Hair follicular keratinocyte (primary cell): ENCODE results near the gene TSPAN31. TPM values are rescaled to one million over a fixed set of nuclear protein-coding genes. Genes with fewer than 3 reads are reported as not detected.

ENCODE experiments used
- total RNA-seq: library from RNA; depleted of rRNA; stranded (reverse); fragments of >200 nt; gene quantifications from 2 replicates; pipeline ENCODE4 v1.2.3, GENCODE V29; 2015

TSPAN31 gene, protein sequence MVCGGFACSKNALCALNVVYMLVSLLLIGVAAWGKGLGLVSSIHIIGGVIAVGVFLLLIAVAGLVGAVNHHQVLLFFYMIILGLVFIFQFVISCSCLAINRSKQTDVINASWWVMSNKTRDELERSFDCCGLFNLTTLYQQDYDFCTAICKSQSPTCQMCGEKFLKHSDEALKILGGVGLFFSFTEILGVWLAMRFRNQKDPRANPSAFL
- 54.4 and 65.6 TPM in 2 replicates for total RNA-seq

DNA sequence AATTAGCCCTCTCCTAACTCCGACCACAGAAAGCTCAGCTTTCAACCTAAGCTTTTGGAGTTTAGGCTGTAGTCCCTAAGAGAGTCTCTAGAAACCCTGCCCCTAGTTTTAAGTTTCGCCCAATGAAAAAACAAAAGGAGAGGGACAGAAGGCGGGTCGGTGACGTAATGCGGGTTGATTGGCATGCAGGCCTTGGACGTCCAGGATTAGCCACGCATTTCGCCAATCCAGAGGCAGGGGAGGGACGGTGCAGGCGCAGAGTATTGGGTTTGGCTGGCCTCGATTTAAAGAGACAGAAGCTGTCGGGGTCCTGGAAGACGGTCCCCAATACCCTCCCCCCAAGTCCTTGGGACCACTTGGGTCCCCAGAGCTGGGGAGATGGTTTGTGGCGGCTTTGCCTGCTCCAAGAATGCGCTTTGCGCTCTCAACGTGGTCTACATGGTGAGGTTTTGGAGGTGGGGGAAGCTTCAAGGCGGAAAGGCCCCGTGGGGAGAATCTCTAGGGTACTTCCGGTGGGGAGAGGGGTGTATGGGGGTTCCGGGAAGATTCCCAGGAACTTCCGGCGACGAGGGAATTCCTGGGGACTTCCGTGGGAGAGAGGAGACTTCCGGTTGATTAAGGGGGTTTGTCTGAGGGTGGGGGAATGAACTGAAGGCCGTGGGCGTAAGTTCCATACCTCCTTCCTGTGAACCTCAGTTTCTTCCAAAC, at the start of gene TSPAN31:
Gene TSPAN31 (plus strand): TSS at position 263 of the 708 bp plus-strand sequence. CDS start 116 bp downstream, at position 379.

GRCh38 chr12:57738661-57739237, 6.1 kb upstream of the TSPAN31 start, which contains the start of gene AGAP2:
Gene AGAP2 (minus strand): TSS chr12:57738742. CDS start chr12:57738246, 496 bp downstream.

DNA sequence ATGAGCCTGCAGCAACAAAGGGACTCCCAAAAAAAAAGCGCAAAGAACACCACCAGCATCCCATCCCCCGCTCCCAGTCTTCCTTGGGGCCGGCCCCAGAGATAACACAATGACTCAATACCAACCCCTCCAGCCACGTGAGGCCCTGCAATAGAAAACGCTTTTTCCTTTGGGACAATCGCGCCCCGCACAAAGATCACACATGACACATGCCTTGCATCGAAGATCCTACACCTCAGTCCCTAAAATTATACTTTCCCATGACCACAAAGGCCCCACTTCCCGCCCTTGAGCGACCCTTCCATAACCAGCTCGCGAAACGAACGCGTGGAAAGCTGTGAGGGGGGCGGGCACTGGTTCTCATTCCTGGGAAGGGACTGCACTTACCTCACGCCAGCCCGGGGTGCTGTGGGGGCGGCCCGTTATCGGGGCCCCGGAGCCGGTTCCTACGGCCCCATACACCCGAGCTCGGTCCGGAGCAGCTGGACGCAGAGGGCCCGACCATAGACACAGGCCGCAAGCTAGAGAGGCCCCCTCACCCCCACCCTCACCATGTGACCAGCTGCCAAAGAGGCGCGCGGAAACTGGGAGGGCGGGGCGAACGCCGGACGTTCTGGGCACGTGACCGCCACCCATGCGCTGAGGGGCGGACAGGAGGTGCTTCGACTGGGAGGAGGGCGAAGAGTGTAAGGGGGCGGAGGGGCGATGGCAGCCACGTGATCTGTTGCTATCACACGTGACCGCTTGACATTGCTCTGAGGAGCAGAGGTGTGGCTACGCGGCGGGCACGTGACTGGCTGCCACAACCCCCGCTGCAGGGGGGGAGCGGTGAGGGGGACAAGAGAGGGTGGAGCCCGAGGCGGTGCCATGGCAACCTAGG, 7.2 kb downstream of the TSPAN31 start, which contains the start of gene CDK4:
Gene CDK4 (minus strand): TSS at position 523 of the 880 bp plus-strand sequence. CDS start 593 bp downstream, outside the sequence.

GRCh38 chr12:57754411-57755193, 9.8 kb downstream of the TSPAN31 start, which contains the start of gene MARCHF9:
Gene MARCHF9 (plus strand): TSS chr12:57755103. CDS start chr12:57755529, 426 bp downstream.

GRCh38 chr12:57766464-57767304, 21.8 kb downstream of the TSPAN31 start, which contains the start of gene CYP27B1:
Gene CYP27B1 (minus strand): TSS chr12:57767078. CDS start chr12:57767041, 37 bp downstream.

GRCh38 chr12:57771873-57772428, 27.1 kb downstream of the TSPAN31 start, which contains the start of gene METTL1:
Gene METTL1 (minus strand): TSS chr12:57772105. CDS start chr12:57772083, 22 bp downstream.

GRCh38 chr12:57772429-57773322, 27.8 kb downstream of the TSPAN31 start, which contains the start of gene EEF1AKMT3:
Gene EEF1AKMT3 (plus strand): TSS chr12:57772614. CDS start chr12:57772725, 111 bp downstream.

DNA sequence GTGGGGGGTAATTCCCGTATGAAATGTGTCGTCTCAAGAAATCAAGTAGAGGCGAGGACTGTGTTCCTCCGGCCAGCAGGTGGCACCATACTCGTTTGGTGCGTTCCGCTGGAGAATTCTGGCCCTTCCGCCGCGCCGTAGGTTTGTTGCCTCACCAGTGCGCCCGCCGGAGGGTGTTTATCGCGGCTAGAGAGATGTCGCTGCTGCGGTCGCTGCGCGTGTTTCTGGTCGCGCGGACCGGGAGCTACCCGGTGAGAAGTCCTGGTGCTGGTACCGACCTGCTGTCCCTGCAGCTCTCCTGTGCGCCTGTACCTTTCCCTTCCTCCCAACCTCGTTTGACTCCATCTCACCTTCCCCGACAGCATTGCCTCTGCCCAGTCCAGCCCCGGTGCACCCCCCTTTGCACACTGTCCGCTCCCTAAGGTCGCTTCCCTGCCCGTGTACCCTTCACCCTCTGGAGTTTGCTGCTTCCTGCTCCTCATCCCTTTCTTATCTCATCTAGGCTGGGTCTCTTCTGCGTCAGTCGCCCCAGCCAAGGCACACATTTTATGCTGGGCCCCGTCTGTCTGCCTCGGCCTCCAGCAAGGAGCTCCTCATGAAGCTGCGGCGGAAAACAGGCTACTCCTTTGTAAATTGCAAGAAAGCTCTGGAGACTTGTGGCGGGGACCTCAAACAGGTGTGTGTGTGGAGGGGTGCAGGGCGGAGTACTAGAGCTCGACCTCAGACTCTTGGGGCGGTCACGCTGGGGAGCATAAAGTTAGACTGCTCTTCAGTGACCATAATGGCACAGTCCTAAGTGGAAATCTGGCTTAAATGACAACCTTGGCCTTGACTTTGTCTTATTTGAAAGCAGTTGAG, 38.0 kb downstream of the TSPAN31 start, which contains the start of gene TSFM:
Gene TSFM (plus strand): TSS at position 180 of the 858 bp plus-strand sequence. CDS start 15 bp downstream, at position 195.

Other genes starting within 250 kb of the TSPAN31 start
- 18.9 and 54.0 TPM in 2 replicates for gene DDIT3, start 224.5 kb upstream of the TSPAN31 start, total RNA-seq
- gene MBD6, start 222.2 kb upstream of the TSPAN31 start, total RNA-seq = 2.7 and 3.3 TPM in 2 replicates
- gene DCTN2, start 197.8 kb upstream of the TSPAN31 start, total RNA-seq = 175 and 190 TPM in 2 replicates
- 0.08 and 0.19 TPM in 2 replicates for gene KIF5A, start 195.0 kb upstream of the TSPAN31 start, total RNA-seq
- 57.7 and 73.4 TPM in 2 replicates for gene PIP4K2C, start 153.8 kb upstream of the TSPAN31 start, total RNA-seq
- 5.7 and 11.7 TPM in 2 replicates for gene DTX3, start 140.2 kb upstream of the TSPAN31 start, total RNA-seq
- 0.76 and 2.0 TPM in 2 replicates for gene ARHGEF25, start 133.6 kb upstream of the TSPAN31 start, total RNA-seq
- 0.34 and 1.2 TPM in 2 replicates for gene B4GALNT1, start 111.8 kb upstream of the TSPAN31 start, total RNA-seq
- gene OS9, start 50.9 kb upstream of the TSPAN31 start, total RNA-seq = 137 and 149 TPM in 2 replicates
- gene AGAP2, start 6.3 kb upstream of the TSPAN31 start, total RNA-seq = 0.80 and 0.94 TPM in 2 replicates
- 102 and 145 TPM in 2 replicates for gene CDK4, start 7.3 kb downstream of the TSPAN31 start, total RNA-seq
- 6.1 and 9.1 TPM in 2 replicates for gene MARCHF9, start 10.1 kb downstream of the TSPAN31 start, total RNA-seq
- 92.0 and 93.4 TPM in 2 replicates for gene CYP27B1, start 22.0 kb downstream of the TSPAN31 start, total RNA-seq
- 11.6 and 13.9 TPM in 2 replicates for gene METTL1, start 27.1 kb downstream of the TSPAN31 start, total RNA-seq
- gene EEF1AKMT3, start 27.6 kb downstream of the TSPAN31 start, total RNA-seq = 4.9 and 5.2 TPM in 2 replicates
- 30.2 and 41.5 TPM in 2 replicates for gene TSFM, start 37.7 kb downstream of the TSPAN31 start, total RNA-seq
- gene AVIL, start 73.7 kb downstream of the TSPAN31 start, total RNA-seq = 0.23 and 0.53 TPM in 2 replicates
- 37.1 and 60.8 TPM in 2 replicates for gene CTDSP2, start 101.7 kb downstream of the TSPAN31 start, total RNA-seq
- gene ATP23, start 196.5 kb downstream of the TSPAN31 start, total RNA-seq = 14.7 and 15.2 TPM in 2 replicates